Right cardiac atrium (tissue), 5 donors: ENCODE results near the gene METTL24. TPM values are rescaled to one million over a fixed set of nuclear protein-coding genes. Genes with fewer than 3 reads are reported as not detected.

Source experiments
- ATAC-seq, 2 donors: fragments of 200-7000 bp; cut with Tn5 transposase; one replicate each; pipeline versions ENCODE4 v1.8.0 to v1.9.1; 2020; ENCODE audit warnings: moderate library complexity in 2 of 2, mild to moderate bottlenecking in 1 of 2
- DNase-seq, 3 donors: peaks; one replicate each; pipeline ENCODE4 v3.0.0-alpha.2; 2020
- H3K27ac ChIP-seq: one replicate; pipeline ENCODE4 v1.5.1; 2013; ENCODE audit warnings: mild to moderate bottlenecking, low read length, control low read depth, moderate library complexity
- H3K27me3 ChIP-seq: one replicate; pipeline ENCODE4 v1.6.1; 2013; ENCODE audit not compliant: control insufficient read depth, insufficient read depth
- H3K4me1 ChIP-seq: one replicate; pipeline ENCODE4 v1.6.1; 2013; ENCODE audit warnings: low read length; ENCODE audit not compliant: control insufficient read depth, insufficient read depth
- H3K4me3 ChIP-seq: one replicate; pipeline ENCODE4 v1.5.1; 2013; ENCODE audit warnings: low read length, control low read depth
- H3K9me3 ChIP-seq: one replicate; pipeline ENCODE4 v1.6.1; 2013; ENCODE audit warnings: low read length; ENCODE audit not compliant: control insufficient read depth
- WGBS: extraction: QIAGEN DNeasy Blood & Tissue Kit; methylation state at CpG from one replicate; pipeline ENCODE4 v1.1.7; 2013; 5-methylcytosine and 5-hydroxymethylcytosine counted together
- intact Hi-C, 4 donors: fragments of 100-400 bp; cut with DNase I; formaldehyde crosslinking; loops; one replicate each; pipeline versions ENCODE4 v1.11.0 to v1.14.0; 2022 to 2023
- polyA plus RNA-seq: library from polyadenylated mRNA; stranded (reverse); fragments of 200-250 nt; gene quantifications from one replicate; pipeline ENCODE4 v1.2.3, GENCODE V29; 2013
- total RNA-seq, 4 donors: library from RNA; stranded (reverse); fragmentation: NEBNext Ultra II Directional; extraction: Animal tissue kit (Norgen Biotek cat#: 25700); gene quantifications; one replicate each; pipeline ENCODE4 v1.2.1, GENCODE V29; 2021
- donor health status: healthy with polysubstance abuse.
- donor health status: DM: no; HTN: yes; CAD: no.
- donor health status: DM: no; HTN: no; CAD: no.
- donor health status: DM: no; HTN: yes; CAD: no; lungs with severe emphysema.
- donor health status: DM: yes; HTN: yes; CAD: no.

Gene METTL24
- total and polyA plus RNA-seq, 5 donors: 0.77 to 4.2 (median 3.5) TPM

GRCh38 chr6:110337486-110337885 lies 20.7 kb downstream of the METTL24 start:
- ATAC-seq: no peak
- no peak overlapping the region for H3K4me3 ChIP-seq
- H3K27me3 ChIP-seq: no peaks in the 10 kb centered on the region
- no peak for DNase-seq
- intact Hi-C loops: no loop called here
- peaks cover 10% of the 10 kb centered on the region for H3K4me1 ChIP-seq
- 55% methylated on average over 1 of the region's 1 CpG for WGBS
- no peaks in the 10 kb centered on the region for H3K9me3 ChIP-seq
- no peak overlapping the region for H3K27ac ChIP-seq

GRCh38 chr6:110334423-110335180 lies 23.5 kb downstream of the METTL24 start:
- no peak overlapping the region for H3K4me3 ChIP-seq

GRCh38 chr6:110332281-110332680 lies 25.9 kb downstream of the METTL24 start:
- Histone ChIP-seq H3K4me1 (peaks cover 2% of the 10 kb centered on the region), H3K4me3 (no peak overlapping the region), H3K9me3 (no peaks in the 10 kb centered on the region), H3K27ac (no peak overlapping the region), H3K27me3 (no peaks in the 10 kb centered on the region)
- intact Hi-C loops: no loop called here
- DNase-seq: no peak
- WGBS: 80% methylated on average over 6 of the region's 6 CpGs
- ATAC-seq: no peak

More at GRCh38 chr6:110334423-110335180, 23.5 kb downstream of the METTL24 start:
- DNase-seq (no peak), ATAC-seq (no peak)
- H3K27me3 ChIP-seq: no peaks in the 10 kb centered on the region
- 55% methylated on average over 9 of the region's 9 CpGs for WGBS
- no peaks in the 10 kb centered on the region for H3K4me1 ChIP-seq
- intact Hi-C loops: no loop called here
- H3K27ac ChIP-seq: no peak overlapping the region
- H3K9me3 ChIP-seq: no peaks in the 10 kb centered on the region

- H3K9me3 ChIP-seq: no peaks in the 10 kb centered on the region
- H3K4me3 ChIP-seq: no peak overlapping the region
- peak; percentile 53 to 66 for ATAC-seq
- H3K27me3 ChIP-seq: no peaks in the 10 kb centered on the region
- DNase-seq: peak in 2 of 3 donors; percentile 57 to 64
- H3K27ac ChIP-seq: no peak overlapping the region
- 38% methylated on average over 4 of the region's 4 CpGs for WGBS
- peaks cover 2% of the 10 kb centered on the region for H3K4me1 ChIP-seq
- intact Hi-C loops: no loop called here
Observed at GRCh38 chr6:110331816-110332215, 26.3 kb downstream of the METTL24 start.

GRCh38 chr6:110331390-110331789 lies 26.8 kb downstream of the METTL24 start:
- no peaks in the 10 kb centered on the region for H3K27me3 ChIP-seq
- H3K9me3 ChIP-seq: no peaks in the 10 kb centered on the region
- DNase-seq: no peak
- intact Hi-C loops: no loop called here
- ATAC-seq: no peak
- H3K4me1 ChIP-seq: peaks cover 2% of the 10 kb centered on the region
- H3K27ac ChIP-seq: no peak overlapping the region
- no peak overlapping the region for H3K4me3 ChIP-seq
- WGBS: 80% methylated on average over 3 of the region's 3 CpGs

GRCh38 chr6:110329714-110330436 lies 28.3 kb downstream of the METTL24 start:
- peak in 1 of 2 donors; percentile 58 for ATAC-seq
- intact Hi-C loops: no loop called here
- Histone ChIP-seq H3K4me3 (no peak overlapping the region), H3K4me1 (peaks cover 3% of the 10 kb centered on the region), H3K27me3 (no peaks in the 10 kb centered on the region), H3K27ac (no peak overlapping the region), H3K9me3 (no peaks in the 10 kb centered on the region)
- WGBS: 54% methylated on average over 19 of the region's 19 CpGs
- DNase-seq: peak in 1 of 3 donors; percentile 58

GRCh38 chr6:110329348-110329713 lies 28.8 kb downstream of the METTL24 start:
- no peak for DNase-seq
- no peak overlapping the region for H3K27ac ChIP-seq
- WGBS: 40% methylated on average over 7 of the region's 7 CpGs
- intact Hi-C loops: no loop called here
- peak in 1 of 2 donors; percentile 65 for ATAC-seq
- H3K27me3 ChIP-seq: no peaks in the 10 kb centered on the region
- H3K9me3 ChIP-seq: no peaks in the 10 kb centered on the region
- H3K4me1 ChIP-seq: peaks cover 4% of the 10 kb centered on the region
- no peak overlapping the region for H3K4me3 ChIP-seq

GRCh38 chr6:110328259-110328658 lies 29.9 kb downstream of the METTL24 start:
- intact Hi-C loops: no loop called here
- peaks cover 6% of the 10 kb centered on the region for H3K4me1 ChIP-seq
- no peak overlapping the region for H3K4me3 ChIP-seq
- no peaks in the 10 kb centered on the region for H3K9me3 ChIP-seq
- 48% methylated on average over 2 of the region's 2 CpGs for WGBS
- no peak for ATAC-seq
- peak overlapping the region; percentile 31 for H3K27ac ChIP-seq
- DNase-seq: no peak
- H3K27me3 ChIP-seq: no peaks in the 10 kb centered on the region

GRCh38 chr6:110327391-110327790 lies 30.8 kb downstream of the METTL24 start:
- 67% methylated on average over 3 of the region's 3 CpGs for WGBS
- intact Hi-C loops: no loop called here
- no peaks in the 10 kb centered on the region for H3K27me3 ChIP-seq
- ATAC-seq: no peak
- peaks cover 6% of the 10 kb centered on the region for H3K4me1 ChIP-seq
- no peak for DNase-seq
- no peak overlapping the region for H3K4me3 ChIP-seq
- H3K9me3 ChIP-seq: no peaks in the 10 kb centered on the region
- H3K27ac ChIP-seq: no peak overlapping the region

GRCh38 chr6:110326609-110327008 lies 31.5 kb downstream of the METTL24 start:
- Histone ChIP-seq H3K4me1 (peaks cover 6% of the 10 kb centered on the region), H3K9me3 (no peaks in the 10 kb centered on the region), H3K4me3 (no peak overlapping the region), H3K27ac (no peak overlapping the region), H3K27me3 (no peaks in the 10 kb centered on the region)
- intact Hi-C loops: no loop called here
- 85% methylated on average over 2 of the region's 2 CpGs for WGBS
- DNase-seq (peak in 1 of 3 donors; percentile 41), ATAC-seq (no peak)

GRCh38 chr6:110326057-110326456 lies 32.1 kb downstream of the METTL24 start:
- H3K4me1 ChIP-seq: peaks cover 6% of the 10 kb centered on the region
- WGBS: 94% methylated on average over 3 of the region's 3 CpGs
- H3K27me3 ChIP-seq: no peaks in the 10 kb centered on the region
- ATAC-seq: no peak
- no peaks in the 10 kb centered on the region for H3K9me3 ChIP-seq
- H3K4me3 ChIP-seq: no peak overlapping the region
- no peak for DNase-seq
- no peak overlapping the region for H3K27ac ChIP-seq
- intact Hi-C loops: no loop called here
